Lung (tissue), 12 donors: Measurements from ENCODE around the gene SLC37A1. TPM values are rescaled to one million over a fixed set of nuclear protein-coding genes. Genes with fewer than 3 reads are reported as not detected.

Experiments
- ATAC-seq: fragments of 200-7000 bp; cut with Tn5 transposase; one replicate; pipeline ENCODE4 v1.9.1; 2020; ENCODE audit warnings: moderate number of reproducible peaks; ENCODE audit not compliant: insufficient read depth, low FRiP score
- DNase-seq, 3 donors: peaks; one replicate each; pipeline ENCODE4 v3.0.0-alpha.2; 2013 to 2017
- H3K27ac ChIP-seq, 2 donors: one replicate each; pipeline ENCODE4 v1.5.1; 2013; ENCODE audit warnings: mild to moderate bottlenecking in 2 of 2, moderate library complexity in 2 of 2, control low read depth in 1 of 2, inconsistent platforms in 1 of 2, low read depth in 1 of 2, low read length in 1 of 2
- H3K27me3 ChIP-seq, 3 donors: one replicate each; pipeline ENCODE4 v1.5.1; 2013; ENCODE audit warnings: low read length in 2 of 3; ENCODE audit not compliant: control insufficient read depth in 3 of 3, insufficient read depth in 3 of 3
- H3K36me3 ChIP-seq, 4 donors: one replicate each; pipeline ENCODE4 v1.5.1; 2013; ENCODE audit warnings: low read length in 4 of 4, mild to moderate bottlenecking in 1 of 4, moderate library complexity in 1 of 4; ENCODE audit not compliant: control insufficient read depth in 4 of 4, insufficient read depth in 4 of 4
- H3K4me1 ChIP-seq, 5 donors: one replicate each; pipeline ENCODE4 v1.5.1; 2013; ENCODE audit warnings: low read length in 5 of 5, mild to moderate bottlenecking in 2 of 5, moderate library complexity in 1 of 5; ENCODE audit not compliant: control insufficient read depth in 5 of 5, insufficient read depth in 5 of 5
- H3K4me3 ChIP-seq: one replicate; pipeline ENCODE4 v1.5.1; 2013; ENCODE audit warnings: mild to moderate bottlenecking, control low read depth, moderate library complexity
- H3K9ac ChIP-seq, 2 donors: one replicate each; pipeline ENCODE4 v1.5.1; 2013; ENCODE audit warnings: low read length in 2 of 2, control low read depth in 1 of 2; ENCODE audit not compliant: insufficient read depth in 1 of 2
- H3K9me3 ChIP-seq, 4 donors: one replicate each; pipeline ENCODE4 v1.5.1; 2013; ENCODE audit warnings: low read length in 3 of 4, mild to moderate bottlenecking in 1 of 4, moderate library complexity in 1 of 4; ENCODE audit not compliant: control insufficient read depth in 4 of 4, insufficient read depth in 3 of 4
- WGBS, 2 donors: extraction: QIAGEN DNeasy Blood & Tissue Kit; methylation state at CpG; one replicate each; pipeline ENCODE4 v1.1.7; 2013; 5-methylcytosine and 5-hydroxymethylcytosine counted together
- polyA plus RNA-seq, 2 donors: library from polyadenylated mRNA; stranded (reverse); fragments of 200-250 nt; gene quantifications; one replicate each; pipeline ENCODE4 v1.2.1, GENCODE V29; 2013
- total RNA-seq, 2 donors: library from RNA; depleted of rRNA in 1 of 2; stranded (reverse); fragments of >200 nt in 1 of 2; gene quantifications; one replicate each; pipeline ENCODE4 v1.2.1, GENCODE V29; 2014 to 2021
- TF ChIP-seq, protein P1 (sequence below): IDR thresholded peaks from 2 replicates; pipeline ENCODE4 v1.5.1; 2012; ENCODE audit warnings: mild to moderate bottlenecking; ENCODE audit errors: control extremely low read depth, extremely low read depth
- donor health status: control.
- donor health status: control.
- donor health status: Bipolar disorder and iron deficiency.
- donor health status: healthy.
- donor health status: DM: yes; HTN: yes; CAD: no.

SLC37A1 gene
- total and polyA plus RNA-seq, 4 donors: 13.3 to 29.5 (median 19.6) TPM

DNA sequence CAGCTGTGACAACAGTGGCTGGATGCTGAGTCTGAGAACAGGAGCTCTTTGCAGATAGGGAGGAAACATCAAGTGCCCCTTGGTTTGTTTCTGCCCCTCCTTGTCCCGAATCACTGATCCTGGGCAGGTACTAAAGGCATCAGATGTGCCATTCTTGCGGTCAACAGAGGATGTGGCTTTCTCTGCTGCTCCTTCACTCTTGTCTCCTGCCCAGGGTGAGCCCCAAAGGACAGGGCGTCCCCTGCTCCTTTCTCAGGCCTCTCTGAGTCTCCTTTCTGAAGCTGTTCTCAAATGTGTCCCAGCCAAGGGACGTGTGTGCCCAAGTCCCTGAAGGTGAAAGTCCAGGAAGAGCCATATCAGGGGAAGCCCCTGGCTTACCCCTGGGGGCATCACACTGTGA is 31.7 kb downstream of the SLC37A1 start:
- WGBS, 2 donors: 84 to 91% methylated on average over 4 of the region's 4 CpGs
- H3K27ac ChIP-seq: no peak overlapping the region
- TF ChIP-seq, protein P1, sequence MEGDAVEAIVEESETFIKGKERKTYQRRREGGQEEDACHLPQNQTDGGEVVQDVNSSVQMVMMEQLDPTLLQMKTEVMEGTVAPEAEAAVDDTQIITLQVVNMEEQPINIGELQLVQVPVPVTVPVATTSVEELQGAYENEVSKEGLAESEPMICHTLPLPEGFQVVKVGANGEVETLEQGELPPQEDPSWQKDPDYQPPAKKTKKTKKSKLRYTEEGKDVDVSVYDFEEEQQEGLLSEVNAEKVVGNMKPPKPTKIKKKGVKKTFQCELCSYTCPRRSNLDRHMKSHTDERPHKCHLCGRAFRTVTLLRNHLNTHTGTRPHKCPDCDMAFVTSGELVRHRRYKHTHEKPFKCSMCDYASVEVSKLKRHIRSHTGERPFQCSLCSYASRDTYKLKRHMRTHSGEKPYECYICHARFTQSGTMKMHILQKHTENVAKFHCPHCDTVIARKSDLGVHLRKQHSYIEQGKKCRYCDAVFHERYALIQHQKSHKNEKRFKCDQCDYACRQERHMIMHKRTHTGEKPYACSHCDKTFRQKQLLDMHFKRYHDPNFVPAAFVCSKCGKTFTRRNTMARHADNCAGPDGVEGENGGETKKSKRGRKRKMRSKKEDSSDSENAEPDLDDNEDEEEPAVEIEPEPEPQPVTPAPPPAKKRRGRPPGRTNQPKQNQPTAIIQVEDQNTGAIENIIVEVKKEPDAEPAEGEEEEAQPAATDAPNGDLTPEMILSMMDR: no peak
- H3K4me3 ChIP-seq: no peak overlapping the region
- no peak overlapping the region for H3K9ac ChIP-seq
- H3K9me3 ChIP-seq: no peaks in the 10 kb centered on the region
- DNase-seq (no peak), ATAC-seq (no peak)
- no peaks in the 10 kb centered on the region for H3K4me1 ChIP-seq
- H3K36me3 ChIP-seq: peaks cover 0 to 57% (median 0%) of the 10 kb centered on the region in 4 donors
- no peaks in the 10 kb centered on the region for H3K27me3 ChIP-seq

- TF ChIP-seq, protein P1: no peak
- WGBS, 2 donors: 92 to 94% methylated on average over 8 of the region's 8 CpGs
- Histone ChIP-seq H3K27ac (no peak overlapping the region), H3K4me1 (no peaks in the 10 kb centered on the region), H3K36me3 (peaks cover 0 to 57% (median 0%) of the 10 kb centered on the region in 4 donors), H3K27me3 (no peaks in the 10 kb centered on the region), H3K9ac (no peak overlapping the region), H3K4me3 (no peak overlapping the region), H3K9me3 (no peaks in the 10 kb centered on the region)
- no peak for DNase-seq
- no peak for ATAC-seq
Observed at GRCh38 chr21:42545745-42546144, 32.1 kb downstream of the SLC37A1 start.

DNA sequence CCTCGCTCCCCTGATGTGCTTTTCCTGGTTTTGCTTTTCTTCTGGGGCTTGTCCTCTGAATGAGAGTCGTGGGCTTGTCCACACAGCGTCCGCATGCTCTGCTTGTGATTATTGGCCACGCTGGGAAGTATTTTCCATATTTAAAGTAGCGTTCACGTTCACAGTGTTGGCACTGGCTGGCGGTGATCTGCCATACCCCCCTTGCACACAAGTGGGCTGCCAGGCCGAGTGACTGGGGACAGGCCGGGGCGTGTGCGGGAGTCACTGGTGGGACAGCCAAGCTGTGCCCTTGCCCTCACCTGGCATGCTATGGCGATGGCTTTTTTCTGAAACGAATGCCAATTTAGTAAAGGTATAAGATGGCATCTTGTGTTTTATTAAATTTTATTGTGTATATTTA is 32.8 kb downstream of the SLC37A1 start:
- Histone ChIP-seq H3K27ac (no peak overlapping the region), H3K9ac (no peak overlapping the region), H3K4me1 (no peaks in the 10 kb centered on the region), H3K4me3 (no peak overlapping the region), H3K36me3 (peaks cover 0 to 52% (median 0%) of the 10 kb centered on the region in 4 donors), H3K9me3 (no peaks in the 10 kb centered on the region), H3K27me3 (no peaks in the 10 kb centered on the region)
- DNase-seq (no peak), ATAC-seq (no peak)
- 93 to 95% methylated on average over 14 of the region's 14 CpGs for WGBS, 2 donors
- TF ChIP-seq, protein P1: no peak
